OCI-LY1 (cell line): ENCODE measurements around the gene RTP1.

Experiments
- EZH2 ChIP-seq: fragments of 200-600 bp; sonication (generic), shearing (Covaris generic); IDR thresholded peaks from 2 replicates; pipeline ENCODE4 v1.8.0; 2017; ENCODE audit warnings: borderline replicate concordance, mixed run types, mild to moderate bottlenecking, antibody characterized with exemption, low read length, moderate library complexity, mixed read lengths
- TF ChIP-seq, protein P1 (sequence below): fragments of 200-600 bp; sonication (generic), shearing (Covaris generic); IDR thresholded peaks from 2 replicates; pipeline ENCODE4 v1.5.1; 2017; ENCODE audit warnings: mild to moderate bottlenecking, antibody characterized with exemption, low read length, moderate library complexity, mixed read lengths

DNA sequence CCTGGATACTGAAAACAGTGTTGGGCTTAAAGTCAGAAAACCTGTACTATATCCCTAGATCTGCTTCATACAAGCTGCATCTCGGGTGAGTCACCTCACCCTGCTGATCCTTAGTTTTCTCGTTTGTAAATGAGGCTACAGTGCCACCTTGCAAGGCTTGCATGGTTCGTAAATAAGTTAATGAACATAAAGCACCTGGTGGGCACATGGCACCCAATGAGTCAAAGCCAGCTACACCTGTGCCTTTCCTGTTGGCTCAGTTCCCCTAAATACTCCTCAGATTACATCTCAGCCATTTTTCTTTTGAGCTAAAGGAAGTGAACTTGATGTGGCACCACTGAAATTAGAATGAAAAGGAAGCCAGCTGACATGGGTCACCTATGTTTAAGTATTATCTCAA lies 26.5 kb downstream of the RTP1 start:
- TF ChIP-seq, protein P1, sequence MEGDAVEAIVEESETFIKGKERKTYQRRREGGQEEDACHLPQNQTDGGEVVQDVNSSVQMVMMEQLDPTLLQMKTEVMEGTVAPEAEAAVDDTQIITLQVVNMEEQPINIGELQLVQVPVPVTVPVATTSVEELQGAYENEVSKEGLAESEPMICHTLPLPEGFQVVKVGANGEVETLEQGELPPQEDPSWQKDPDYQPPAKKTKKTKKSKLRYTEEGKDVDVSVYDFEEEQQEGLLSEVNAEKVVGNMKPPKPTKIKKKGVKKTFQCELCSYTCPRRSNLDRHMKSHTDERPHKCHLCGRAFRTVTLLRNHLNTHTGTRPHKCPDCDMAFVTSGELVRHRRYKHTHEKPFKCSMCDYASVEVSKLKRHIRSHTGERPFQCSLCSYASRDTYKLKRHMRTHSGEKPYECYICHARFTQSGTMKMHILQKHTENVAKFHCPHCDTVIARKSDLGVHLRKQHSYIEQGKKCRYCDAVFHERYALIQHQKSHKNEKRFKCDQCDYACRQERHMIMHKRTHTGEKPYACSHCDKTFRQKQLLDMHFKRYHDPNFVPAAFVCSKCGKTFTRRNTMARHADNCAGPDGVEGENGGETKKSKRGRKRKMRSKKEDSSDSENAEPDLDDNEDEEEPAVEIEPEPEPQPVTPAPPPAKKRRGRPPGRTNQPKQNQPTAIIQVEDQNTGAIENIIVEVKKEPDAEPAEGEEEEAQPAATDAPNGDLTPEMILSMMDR = no peak
- no peak for TF ChIP-seq EZH2
